DOHH2 (cell line): Measurements from ENCODE around the gene WNT3A.
A peak's percentile ranks its signal among the peaks of the same experiment; 100 is the strongest.

Experiments used
- H3F3A ChIP-seq: fragments of 200-600 bp; sonication (generic), shearing (Covaris generic); 2 replicates; pipeline ENCODE4 v1.6.0; 2016; ENCODE audit warnings: antibody characterized with exemption, mild to moderate bottlenecking; ENCODE audit not compliant: control insufficient read depth, insufficient read depth
- H3K27ac ChIP-seq: fragments of 200-600 bp; sonication (generic); 2 replicates; pipeline ENCODE4 v1.5.1; 2014; ENCODE audit warnings: low read depth, mild to moderate bottlenecking, low read length, moderate library complexity
- H3K27me3 ChIP-seq: fragments of 200-600 bp; sonication (generic); 2 replicates; pipeline ENCODE4 v1.6.1; 2014; ENCODE audit warnings: mild to moderate bottlenecking, low read length, mixed read lengths; ENCODE audit not compliant: control insufficient read depth
- H3K36me3 ChIP-seq: fragments of 200-600 bp; sonication (generic); 2 replicates; pipeline ENCODE4 v1.6.1; 2014; ENCODE audit warnings: mild to moderate bottlenecking, low read length, moderate library complexity, mixed read lengths; ENCODE audit not compliant: control insufficient read depth
- H3K4me1 ChIP-seq: fragments of 200-600 bp; sonication (generic); 2 replicates; pipeline ENCODE4 v1.6.1; 2014; ENCODE audit warnings: mild to moderate bottlenecking, low read length, mixed read lengths; ENCODE audit not compliant: control insufficient read depth
- H3K4me2 ChIP-seq: fragments of 200-600 bp; sonication (generic); 2 replicates; pipeline ENCODE4 v1.6.0; 2014; ENCODE audit warnings: mild to moderate bottlenecking, low read length, moderate library complexity
- H3K4me3 ChIP-seq: fragments of 200-600 bp; sonication (generic); 2 replicates; pipeline ENCODE4 v1.5.1; 2014; ENCODE audit warnings: mild to moderate bottlenecking, low read length, mixed read lengths
- H3K79me2 ChIP-seq: fragments of 200-600 bp; sonication (generic); 2 replicates; pipeline ENCODE4 v1.6.1; 2014; ENCODE audit warnings: mild to moderate bottlenecking, low read length, mixed read lengths; ENCODE audit not compliant: control insufficient read depth
- H3K9me2 ChIP-seq: fragments of 200-600 bp; sonication (generic); replicated peaks from 2 replicates; pipeline ENCODE4 v1.6.1; 2014; ENCODE audit warnings: mild to moderate bottlenecking, low read length, mixed read lengths; ENCODE audit not compliant: control insufficient read depth
- H3K9me3 ChIP-seq: fragments of 200-600 bp; sonication (generic); 2 replicates; pipeline ENCODE4 v1.6.1; 2014; ENCODE audit warnings: antibody characterized with exemption, low read length, mixed read lengths; ENCODE audit not compliant: control insufficient read depth, insufficient read depth
- H4K20me1 ChIP-seq: fragments of 200-600 bp; sonication (generic); 2 replicates; pipeline ENCODE4 v1.6.0; 2014; ENCODE audit warnings: low read depth, mild to moderate bottlenecking, antibody characterized with exemption, low read length, moderate library complexity; ENCODE audit not compliant: control insufficient read depth, insufficient read depth
- EZH2phosphoT487 ChIP-seq: fragments of 200-600 bp; sonication (generic); IDR thresholded peaks from 2 replicates; pipeline ENCODE4 v1.6.1; 2017; ENCODE audit warnings: borderline replicate concordance, mild to moderate bottlenecking, antibody characterized with exemption, low read length, moderate library complexity, mixed read lengths
- TF ChIP-seq, protein P1 (sequence below): fragments of 200-600 bp; sonication (generic); IDR thresholded peaks from one replicate; pipeline ENCODE4 v1.5.1; 2014; ENCODE audit warnings: antibody characterized with exemption, mild to moderate bottlenecking, low read depth, low read length; ENCODE audit not compliant: poor library complexity, severe bottlenecking

The WNT3A gene

GRCh38 chr1:228101994-228102790, 95.4 kb downstream of the WNT3A start:
- no peaks in the 10 kb centered on the region for H3K9me3 ChIP-seq
- H3K27ac ChIP-seq, result peak overlapping the region; percentile 36; the same call in 1 of the 2 replicates
- TF ChIP-seq, protein P1, sequence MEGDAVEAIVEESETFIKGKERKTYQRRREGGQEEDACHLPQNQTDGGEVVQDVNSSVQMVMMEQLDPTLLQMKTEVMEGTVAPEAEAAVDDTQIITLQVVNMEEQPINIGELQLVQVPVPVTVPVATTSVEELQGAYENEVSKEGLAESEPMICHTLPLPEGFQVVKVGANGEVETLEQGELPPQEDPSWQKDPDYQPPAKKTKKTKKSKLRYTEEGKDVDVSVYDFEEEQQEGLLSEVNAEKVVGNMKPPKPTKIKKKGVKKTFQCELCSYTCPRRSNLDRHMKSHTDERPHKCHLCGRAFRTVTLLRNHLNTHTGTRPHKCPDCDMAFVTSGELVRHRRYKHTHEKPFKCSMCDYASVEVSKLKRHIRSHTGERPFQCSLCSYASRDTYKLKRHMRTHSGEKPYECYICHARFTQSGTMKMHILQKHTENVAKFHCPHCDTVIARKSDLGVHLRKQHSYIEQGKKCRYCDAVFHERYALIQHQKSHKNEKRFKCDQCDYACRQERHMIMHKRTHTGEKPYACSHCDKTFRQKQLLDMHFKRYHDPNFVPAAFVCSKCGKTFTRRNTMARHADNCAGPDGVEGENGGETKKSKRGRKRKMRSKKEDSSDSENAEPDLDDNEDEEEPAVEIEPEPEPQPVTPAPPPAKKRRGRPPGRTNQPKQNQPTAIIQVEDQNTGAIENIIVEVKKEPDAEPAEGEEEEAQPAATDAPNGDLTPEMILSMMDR, result peak; percentile 47
- TF ChIP-seq EZH2phosphoT487, result no peak
- H3K36me3 ChIP-seq, result peaks cover 61% of the 10 kb centered on the region
- H3K4me3 ChIP-seq, result peak overlapping the region; percentile 93
- peaks cover 45% of the 10 kb centered on the region for H3K79me2 ChIP-seq
- no peaks in the 10 kb centered on the region for H3K9me2 ChIP-seq
- H3K4me2 ChIP-seq, result peak overlapping the region; percentile 63
- H3K4me1 ChIP-seq, result peaks cover 24% of the 10 kb centered on the region
- peaks cover 20% of the 10 kb centered on the region for H3F3A ChIP-seq
- H4K20me1 ChIP-seq, result peaks cover 2% of the 10 kb centered on the region; the same call in 1 of the 2 replicates
- no peaks in the 10 kb centered on the region for H3K27me3 ChIP-seq

DNA sequence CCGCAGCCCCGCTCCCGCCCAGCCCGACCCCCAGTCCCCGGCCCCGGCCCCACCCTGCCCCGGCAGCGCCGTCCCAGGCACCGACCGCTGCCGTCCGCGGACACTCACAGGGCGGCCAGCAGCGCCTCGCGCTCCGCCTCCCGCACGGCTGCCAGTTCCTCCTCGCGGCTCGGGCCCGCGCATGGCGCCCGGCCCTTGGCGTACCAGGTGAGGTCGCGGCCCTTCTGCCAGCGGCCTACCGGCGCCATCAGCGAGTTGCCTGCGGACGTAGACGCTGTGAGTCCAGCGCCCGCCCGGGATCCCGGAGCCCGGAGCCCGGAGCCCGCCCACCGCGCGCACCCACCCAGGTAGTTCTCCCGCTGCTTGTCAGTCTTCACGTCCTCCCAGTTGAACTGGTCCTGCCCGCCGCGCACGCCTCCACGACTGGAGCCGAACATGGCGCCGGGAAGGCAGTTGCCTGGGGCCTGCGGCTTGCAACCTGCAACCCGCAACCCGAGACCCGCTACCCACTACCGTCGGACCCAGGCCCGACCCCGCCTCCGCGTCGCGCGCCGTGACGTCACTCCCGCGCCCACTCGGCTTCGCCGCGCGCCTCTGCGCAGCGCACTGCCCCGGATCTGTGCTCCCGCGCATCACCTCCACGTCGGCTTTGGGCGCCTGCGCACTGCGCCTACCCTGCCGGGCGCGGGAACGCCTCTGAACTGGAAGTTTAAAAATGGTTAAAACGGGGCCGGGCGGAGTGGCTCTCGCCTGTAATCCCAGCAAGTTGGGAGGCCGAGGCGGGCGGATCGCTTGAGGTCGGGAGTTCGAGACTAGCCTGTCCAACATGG, 96.2 kb downstream of the WNT3A start, which contains the start of gene C1orf35:
C1orf35 (minus strand) TSS at position 535 of the 830 bp plus-strand sequence; CDS start at position 437, 98 bp downstream.
- TF ChIP-seq EZH2phosphoT487, result no peak
- TF ChIP-seq, protein P1, result no peak
- Histone ChIP-seq H3K36me3 (peaks cover 58% of the 10 kb centered on the region), H3K79me2 (peaks cover 45% of the 10 kb centered on the region), H3F3A (peaks cover 20% of the 10 kb centered on the region), H3K27me3 (no peaks in the 10 kb centered on the region), H3K4me2 (peak within 1 kb of the TSS; percentile 63), H4K20me1 (no peaks in the 10 kb centered on the region; the same call in 1 of the 2 replicates), H3K4me1 (peaks cover 29% of the 10 kb centered on the region), H3K9me2 (no peaks in the 10 kb centered on the region), H3K27ac (peak within 1 kb of the TSS; percentile 64), H3K4me3 (peak within 1 kb of the TSS; percentile 93), H3K9me3 (no peaks in the 10 kb centered on the region)

DNA sequence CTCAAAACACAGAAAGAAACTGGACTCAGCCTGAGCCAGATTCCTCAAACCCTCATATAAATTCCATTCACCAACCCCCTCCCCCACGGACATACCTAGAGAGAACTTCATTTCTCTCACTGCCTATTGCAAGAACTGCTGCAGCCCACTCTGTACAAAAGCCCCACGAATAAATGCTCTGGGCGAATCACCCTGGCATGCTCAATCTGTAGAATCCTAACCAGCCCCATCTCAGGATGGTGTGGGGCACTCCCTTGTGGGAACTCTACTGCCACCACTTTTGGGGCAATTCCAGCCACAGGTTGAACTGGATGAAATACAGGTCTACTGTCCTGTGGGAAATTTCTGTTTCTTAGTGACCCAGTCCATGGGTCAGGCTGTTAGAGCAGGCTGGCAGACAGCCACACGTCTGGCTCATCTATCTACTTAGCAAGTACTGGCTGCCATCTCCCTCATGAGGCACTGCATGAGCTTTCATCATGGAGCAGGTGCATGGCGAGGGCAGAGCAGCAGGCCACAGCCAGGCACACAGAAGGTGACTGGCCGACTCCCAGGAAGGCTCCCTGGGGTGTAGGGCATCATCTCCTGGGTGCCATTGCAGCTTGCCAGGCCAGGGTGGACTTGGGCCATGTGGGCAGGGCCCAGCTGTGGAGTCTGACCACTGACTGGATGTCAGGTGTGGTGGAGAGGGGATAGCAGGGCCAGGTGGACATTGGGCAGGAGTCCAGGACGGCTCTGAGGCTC, 97.9 kb downstream of the WNT3A start:
- Histone ChIP-seq H3K4me1 (peaks cover 34% of the 10 kb centered on the region), H3K9me2 (no peaks in the 10 kb centered on the region), H3K79me2 (peaks cover 45% of the 10 kb centered on the region), H3K9me3 (no peaks in the 10 kb centered on the region), H3F3A (peaks cover 16% of the 10 kb centered on the region), H3K4me2 (peak overlapping the region; percentile 63), H3K27me3 (no peaks in the 10 kb centered on the region), H3K27ac (no peak overlapping the region), H3K36me3 (peaks cover 42% of the 10 kb centered on the region), H3K4me3 (peak overlapping the region; percentile 93), H4K20me1 (no peaks in the 10 kb centered on the region; the same call in 1 of the 2 replicates)
- TF ChIP-seq EZH2phosphoT487, result no peak
- TF ChIP-seq, protein P1, result no peak
